Muscle layer of colon (tissue), 2 donors: ENCODE measurements around the gene SREBF1.

Experiments
- H3K27ac ChIP-seq: one replicate; pipeline ENCODE4 v1.7.0; 2013; ENCODE audit warnings: low read depth, mild to moderate bottlenecking, low read length, moderate library complexity
- H3K27me3 ChIP-seq, 2 donors: one replicate each; pipeline ENCODE4 v1.7.0; 2013; ENCODE audit warnings: low read length in 2 of 2, mild to moderate bottlenecking in 2 of 2; ENCODE audit not compliant: insufficient read depth in 2 of 2, control insufficient read depth in 1 of 2
- H3K36me3 ChIP-seq: one replicate; pipeline ENCODE4 v1.7.0; 2013; ENCODE audit warnings: mild to moderate bottlenecking, low read length; ENCODE audit not compliant: insufficient read depth
- H3K4me1 ChIP-seq: one replicate; pipeline ENCODE4 v1.7.0; 2013; ENCODE audit warnings: mild to moderate bottlenecking, low read length; ENCODE audit not compliant: insufficient read depth
- H3K4me3 ChIP-seq, 2 donors: one replicate each; pipeline ENCODE4 v1.7.0; 2013; ENCODE audit warnings: low read length in 2 of 2, low read depth in 1 of 2, mild to moderate bottlenecking in 1 of 2, moderate library complexity in 1 of 2
- H3K9ac ChIP-seq: one replicate; pipeline ENCODE4 v1.7.0; 2013; ENCODE audit warnings: low read length
- H3K9me3 ChIP-seq: one replicate; pipeline ENCODE4 v1.7.0; 2013; ENCODE audit warnings: mild to moderate bottlenecking, low read length
- donor health status: abdominal sarcoma.
- donor health status: Adenocarcinoma of cecum.

The SREBF1 gene

GRCh38 chr17:17819111-17819510 is 17.7 kb downstream of the SREBF1 start:
- Histone ChIP-seq H3K9ac (no peak overlapping the region), H3K4me1 (peaks cover 52% of the 10 kb centered on the region), H3K36me3 (peaks cover 16% of the 10 kb centered on the region), H3K27me3 (no peaks in the 10 kb centered on the region), H3K9me3 (no peaks in the 10 kb centered on the region), H3K4me3 (no peak overlapping the region), H3K27ac (no peak overlapping the region)

- H3K4me1 ChIP-seq = peaks cover 47% of the 10 kb centered on the region
- H3K27me3 ChIP-seq = no peaks in the 10 kb centered on the region
- no peak overlapping the region for H3K4me3 ChIP-seq
- no peaks in the 10 kb centered on the region for H3K9me3 ChIP-seq
- H3K36me3 ChIP-seq = peaks cover 16% of the 10 kb centered on the region
- no peak overlapping the region for H3K9ac ChIP-seq
- H3K27ac ChIP-seq = no peak overlapping the region
These were observed 18.7 kb downstream of the SREBF1 start for GRCh38 chr17:17818088-17818526.

- H3K27ac ChIP-seq = no peak overlapping the region
- no peak overlapping the region for H3K4me3 ChIP-seq
- H3K36me3 ChIP-seq = peaks cover 20% of the 10 kb centered on the region
- no peaks in the 10 kb centered on the region for H3K27me3 ChIP-seq
- H3K9me3 ChIP-seq = no peaks in the 10 kb centered on the region
- H3K9ac ChIP-seq = no peak overlapping the region
- H3K4me1 ChIP-seq = peaks cover 45% of the 10 kb centered on the region
These were observed 19.2 kb downstream of the SREBF1 start for GRCh38 chr17:17817552-17817947.

DNA sequence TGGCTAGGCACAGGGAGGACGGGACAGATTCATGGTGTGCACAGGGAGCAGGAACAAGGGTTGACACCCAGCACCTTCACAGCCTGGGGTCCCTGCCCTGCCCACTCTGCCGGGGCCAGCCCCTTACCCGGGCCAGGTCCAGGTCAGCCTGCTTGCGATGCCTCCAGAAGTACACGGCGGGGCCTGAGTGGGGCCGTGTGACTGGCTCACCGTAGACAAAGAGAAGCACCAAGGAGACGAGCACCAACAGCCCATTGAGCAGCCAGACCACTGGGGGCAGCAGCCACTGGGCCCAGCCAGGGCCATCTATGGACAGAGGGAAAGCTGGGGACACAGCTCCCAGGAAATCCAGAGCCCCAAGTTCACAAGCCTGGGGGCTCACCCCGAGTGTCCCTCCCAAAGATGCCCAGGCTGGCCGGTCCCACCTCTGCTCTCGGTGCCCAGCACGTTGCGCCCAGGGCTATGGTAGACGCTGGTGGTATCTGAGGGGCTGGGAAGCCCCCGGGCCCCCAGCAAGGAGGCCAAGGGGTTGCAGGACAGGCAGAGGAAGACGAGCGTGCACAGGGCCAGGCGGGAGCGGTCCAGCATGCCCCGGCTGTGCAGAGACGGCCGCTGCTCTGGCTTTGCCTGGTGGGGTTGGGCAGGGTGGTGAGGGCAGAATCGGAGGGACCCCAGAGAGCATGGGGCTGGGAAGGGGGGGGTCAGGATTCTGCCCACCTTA is 19.8 kb downstream of the SREBF1 start:
- Histone ChIP-seq H3K9ac (no peak overlapping the region), H3K4me3 (no peak overlapping the region), H3K4me1 (peaks cover 45% of the 10 kb centered on the region), H3K36me3 (peaks cover 20% of the 10 kb centered on the region), H3K27ac (no peak overlapping the region), H3K27me3 (no peaks in the 10 kb centered on the region), H3K9me3 (no peaks in the 10 kb centered on the region)

DNA sequence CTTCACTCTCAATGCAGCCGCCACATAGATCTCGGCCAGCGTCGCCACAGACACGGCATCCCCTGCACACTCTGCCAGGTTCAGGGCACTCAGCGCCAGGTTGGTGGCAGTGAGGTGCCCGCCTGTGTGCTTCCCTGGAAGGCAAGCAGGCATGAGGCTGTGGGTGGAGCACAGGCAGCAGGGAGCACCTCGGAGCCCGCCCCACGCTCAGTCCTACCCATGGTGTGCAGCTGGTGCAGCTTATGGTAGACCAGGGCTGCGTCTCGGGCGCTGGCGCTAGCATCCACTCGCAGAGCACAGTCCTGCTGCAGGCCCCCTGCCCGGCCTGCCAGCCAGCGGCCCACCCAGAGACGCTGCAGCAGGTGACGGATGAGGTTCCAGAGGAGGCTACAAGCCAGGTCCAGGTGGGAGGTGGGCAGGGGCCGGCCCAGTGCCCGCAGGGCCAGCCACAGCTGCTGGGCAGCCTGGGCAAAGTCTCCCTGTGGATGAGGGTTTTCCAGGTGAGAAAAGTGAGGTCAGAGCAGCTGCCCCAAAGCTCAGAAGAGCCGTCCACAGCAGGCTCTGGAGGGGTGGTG is 20.5 kb downstream of the SREBF1 start:
- Histone ChIP-seq H3K27ac (no peak overlapping the region), H3K9ac (no peak overlapping the region), H3K27me3 (no peaks in the 10 kb centered on the region), H3K4me3 (no peak overlapping the region), H3K9me3 (no peaks in the 10 kb centered on the region), H3K4me1 (peaks cover 44% of the 10 kb centered on the region), H3K36me3 (peaks cover 20% of the 10 kb centered on the region)

DNA sequence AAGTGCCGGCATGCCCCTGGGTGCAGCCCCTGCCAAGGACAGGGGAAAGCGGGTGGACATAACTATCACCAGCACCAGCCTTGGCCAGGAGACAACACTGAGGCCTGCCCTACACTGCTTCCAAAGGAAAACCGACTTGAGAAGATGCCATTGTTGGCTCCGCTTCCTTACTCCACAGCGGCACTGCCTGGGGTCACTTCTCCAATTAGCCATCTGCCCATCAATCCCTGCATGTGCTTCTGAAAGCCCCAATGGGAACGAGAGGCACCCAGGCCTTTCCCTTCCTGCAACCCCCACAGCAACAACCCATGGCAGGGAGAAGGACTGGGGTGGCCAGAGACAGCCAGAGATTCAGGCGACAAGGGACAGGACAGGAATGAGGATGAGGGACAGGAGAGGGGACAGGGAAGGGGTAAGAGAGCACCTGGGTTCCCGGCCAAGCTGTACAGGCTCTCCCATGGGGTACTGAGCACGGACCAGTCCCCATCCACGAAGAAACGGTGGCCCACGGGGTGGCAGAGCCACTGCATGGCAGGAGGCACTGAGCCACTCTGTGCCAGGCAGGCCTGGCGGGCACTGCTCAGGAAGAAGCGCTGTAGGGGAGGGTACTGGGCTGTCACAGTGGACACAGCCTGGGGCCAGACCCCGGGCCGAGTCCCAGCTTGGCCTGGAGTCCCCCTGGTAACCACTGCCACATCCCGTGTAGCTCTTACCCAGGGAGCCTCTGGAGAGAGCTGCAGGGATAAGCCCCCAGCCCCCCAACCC is 21.2 kb downstream of the SREBF1 start:
- H3K9ac ChIP-seq = no peak overlapping the region
- H3K36me3 ChIP-seq = peaks cover 20% of the 10 kb centered on the region
- H3K4me3 ChIP-seq = no peak overlapping the region
- H3K27me3 ChIP-seq = no peaks in the 10 kb centered on the region
- no peak overlapping the region for H3K27ac ChIP-seq
- H3K9me3 ChIP-seq = no peaks in the 10 kb centered on the region
- H3K4me1 ChIP-seq = peaks cover 37% of the 10 kb centered on the region

GRCh38 chr17:17815062-17815406 is 21.8 kb downstream of the SREBF1 start:
- no peaks in the 10 kb centered on the region for H3K9me3 ChIP-seq
- no peak overlapping the region for H3K27ac ChIP-seq
- no peak overlapping the region for H3K4me3 ChIP-seq
- peaks cover 20% of the 10 kb centered on the region for H3K36me3 ChIP-seq
- H3K9ac ChIP-seq = no peak overlapping the region
- H3K27me3 ChIP-seq = no peaks in the 10 kb centered on the region
- peaks cover 32% of the 10 kb centered on the region for H3K4me1 ChIP-seq

DNA sequence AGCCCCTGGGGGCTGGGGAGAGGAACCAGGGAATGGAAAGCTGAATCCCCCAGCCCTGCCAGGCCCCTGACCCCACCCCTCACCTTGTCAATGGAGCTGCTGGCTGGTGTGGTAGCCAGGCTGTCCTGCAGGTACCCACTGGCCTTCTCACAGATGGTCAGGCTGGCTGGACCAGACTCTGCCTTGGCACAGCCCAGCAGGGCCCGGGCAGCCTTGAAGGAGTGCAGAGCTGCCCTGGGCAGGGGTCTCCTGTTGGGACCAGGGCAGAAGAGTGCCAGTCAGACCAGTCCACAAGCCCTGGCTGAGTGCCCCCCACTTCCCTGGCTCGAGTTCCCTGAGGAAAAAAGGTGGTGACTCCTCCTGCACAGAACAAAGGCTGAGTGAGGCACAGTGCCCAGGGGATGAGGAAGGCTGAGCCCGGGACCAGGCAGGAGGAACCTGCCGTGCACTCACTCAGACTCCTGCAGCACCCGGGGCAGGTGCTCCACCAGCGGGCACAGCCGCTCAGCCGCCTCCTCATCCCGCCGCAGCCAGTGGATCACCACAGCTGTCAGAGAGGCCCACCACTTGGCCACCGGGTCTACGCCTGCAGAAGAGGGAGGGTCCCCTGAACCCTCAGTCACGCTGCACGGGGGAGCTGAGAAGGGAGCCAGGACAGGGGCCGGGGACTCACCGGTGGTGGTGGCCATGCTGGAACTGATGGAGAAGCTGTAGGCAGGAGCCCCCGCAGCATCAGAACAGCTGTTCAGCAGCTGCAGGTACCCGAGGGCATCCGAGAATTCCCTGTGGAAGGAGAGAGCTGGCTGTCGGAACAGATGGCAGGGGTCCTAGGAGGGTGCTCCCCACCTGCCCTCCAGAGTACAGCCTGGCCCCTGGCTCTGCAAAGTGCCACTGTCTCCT is 22.4 kb downstream of the SREBF1 start:
- no peaks in the 10 kb centered on the region for H3K9me3 ChIP-seq
- H3K4me1 ChIP-seq = peaks cover 25% of the 10 kb centered on the region
- no peak overlapping the region for H3K4me3 ChIP-seq
- no peaks in the 10 kb centered on the region for H3K27me3 ChIP-seq
- no peak overlapping the region for H3K9ac ChIP-seq
- H3K27ac ChIP-seq = no peak overlapping the region
- H3K36me3 ChIP-seq = peaks cover 16% of the 10 kb centered on the region

DNA sequence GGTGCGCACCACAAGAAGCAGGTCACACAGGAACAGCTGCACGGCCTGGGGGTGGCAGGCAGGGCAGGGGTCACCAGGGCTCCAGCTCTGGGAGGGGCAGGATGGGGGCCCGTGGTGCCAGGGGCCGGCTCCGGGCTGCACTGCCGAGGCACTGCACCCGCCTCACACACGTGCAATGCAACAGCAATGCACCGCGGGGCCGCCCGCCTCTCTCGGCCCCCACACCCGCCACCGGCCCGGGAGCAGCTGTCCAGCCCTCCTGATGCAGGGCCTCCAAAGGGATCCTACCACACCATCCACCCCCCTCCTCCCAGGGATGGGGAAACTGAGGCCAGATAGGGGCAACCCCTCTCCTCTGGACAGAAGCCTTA is 23.1 kb downstream of the SREBF1 start:
- Histone ChIP-seq H3K36me3 (peaks cover 9% of the 10 kb centered on the region), H3K4me3 (no peak overlapping the region), H3K27ac (no peak overlapping the region), H3K9me3 (no peaks in the 10 kb centered on the region), H3K4me1 (peaks cover 23% of the 10 kb centered on the region), H3K9ac (no peak overlapping the region), H3K27me3 (no peaks in the 10 kb centered on the region)

GRCh38 chr17:17813055-17813724 is 23.6 kb downstream of the SREBF1 start:
- Histone ChIP-seq H3K9me3 (no peaks in the 10 kb centered on the region), H3K4me1 (peaks cover 23% of the 10 kb centered on the region), H3K9ac (no peak overlapping the region), H3K27ac (no peak overlapping the region), H3K36me3 (peaks cover 4% of the 10 kb centered on the region), H3K27me3 (no peaks in the 10 kb centered on the region), H3K4me3 (no peak overlapping the region)
